OCI-LY3 (cell line): ENCODE data around the gene CTSE.

Experiments
- H2AFZ ChIP-seq: fragments of 200-600, 300-600 bp; shearing (Covaris generic); 2 replicates; pipeline ENCODE4 v1.6.0; 2014; ENCODE audit warnings: antibody characterized with exemption, low read depth, low read length
- H3K27ac ChIP-seq: fragments of 200-600, 300-600 bp; sonication (generic); 2 replicates; pipeline ENCODE4 v1.5.1; 2014; ENCODE audit warnings: mild to moderate bottlenecking, low read length, moderate library complexity, mixed read lengths
- H3K27me3 ChIP-seq: fragments of 200-600, 300-600 bp; sonication (generic); 2 replicates; pipeline ENCODE4 v1.6.1; 2014; ENCODE audit warnings: low read depth, low read length, mixed read lengths
- H3K36me3 ChIP-seq: fragments of 200-600, 300-600 bp; sonication (generic); replicated peaks from 2 replicates; pipeline ENCODE3; 2014; ENCODE audit warnings: low read depth, low read length, mixed read lengths
- H3K4me1 ChIP-seq: fragments of 300-600, 200-600 bp; sonication (generic); 2 replicates; pipeline ENCODE4 v1.6.1; 2014; ENCODE audit warnings: low read length, mixed read lengths
- H3K4me2 ChIP-seq: fragments of 200-600, 300-600 bp; sonication (generic); 2 replicates; pipeline ENCODE4 v1.6.1; 2014; ENCODE audit warnings: low read length, mixed read lengths
- H3K4me3 ChIP-seq: fragments of 300-600, 200-600 bp; sonication (generic); 2 replicates; pipeline ENCODE4 v1.5.1; 2014; ENCODE audit warnings: antibody characterized with exemption, mild to moderate bottlenecking, low read length, moderate library complexity
- H3K79me2 ChIP-seq: fragments of 300-600, 200-600 bp; shearing (Covaris generic); 2 replicates; pipeline ENCODE4 v1.6.1; 2014; ENCODE audit warnings: mild to moderate bottlenecking, low read length, mixed read lengths
- H3K9ac ChIP-seq: fragments of 300-600, 200-600 bp; shearing (Covaris generic); 2 replicates; pipeline ENCODE4 v1.6.0; 2014; ENCODE audit warnings: mild to moderate bottlenecking, low read length, moderate library complexity
- H3K9me3 ChIP-seq: fragments of 200-600, 300-600 bp; shearing (Covaris generic); 2 replicates; pipeline ENCODE4 v1.6.1; 2014; ENCODE audit warnings: low read length, mixed read lengths; ENCODE audit not compliant: insufficient read depth
- H4K20me1 ChIP-seq: fragments of 200-600, 300-600 bp; sonication (generic); 2 replicates; pipeline ENCODE4 v1.6.1; 2016; ENCODE audit warnings: low read length, mixed read lengths; ENCODE audit not compliant: insufficient read depth
- CTCF ChIP-seq: fragments of 200-600, 300-600 bp; sonication (generic); IDR thresholded peaks from 2 replicates; pipeline ENCODE4 v1.5.1; 2014; ENCODE audit warnings: antibody characterized with exemption, low read length, low read depth
- EZH2phosphoT487 ChIP-seq: fragments of 200-600 bp; shearing (Covaris generic); IDR thresholded peaks from 2 replicates; pipeline ENCODE4 v1.6.1; 2018; ENCODE audit warnings: antibody characterized with exemption, mixed run types, low read depth

The CTSE gene

GRCh38 chr1:206030191-206030590 lies 6.5 kb upstream of the CTSE start:
- TF ChIP-seq EZH2phosphoT487: no peak
- no peak for TF ChIP-seq CTCF
- no peaks in the 10 kb centered on the region for H4K20me1 ChIP-seq
- peak overlapping the region; percentile 3; the same call in 1 of the 2 replicates for H3K27ac ChIP-seq
- peaks cover 65% of the 10 kb centered on the region for H3K4me1 ChIP-seq
- no peak overlapping the region for H2AFZ ChIP-seq
- peaks cover 12% of the 10 kb centered on the region for H3K9me3 ChIP-seq
- peak overlapping the region; percentile 32 for H3K4me2 ChIP-seq
- peak overlapping the region; percentile 51 for H3K9ac ChIP-seq
- H3K36me3 ChIP-seq: peaks cover 12% of the 10 kb centered on the region
- H3K27me3 ChIP-seq: no peaks in the 10 kb centered on the region
- H3K79me2 ChIP-seq: peaks cover 57% of the 10 kb centered on the region
- H3K4me3 ChIP-seq: no peak overlapping the region

GRCh38 chr1:206029484-206029883 lies 5.8 kb upstream of the CTSE start:
- H3K27ac ChIP-seq: no peak overlapping the region
- TF ChIP-seq CTCF: no peak
- no peak for TF ChIP-seq EZH2phosphoT487
- H3K4me2 ChIP-seq: no peak overlapping the region
- no peaks in the 10 kb centered on the region for H4K20me1 ChIP-seq
- H2AFZ ChIP-seq: no peak overlapping the region
- no peak overlapping the region for H3K9ac ChIP-seq
- H3K36me3 ChIP-seq: peaks cover 12% of the 10 kb centered on the region
- no peak overlapping the region for H3K4me3 ChIP-seq
- no peaks in the 10 kb centered on the region for H3K27me3 ChIP-seq
- H3K4me1 ChIP-seq: peaks cover 61% of the 10 kb centered on the region
- H3K9me3 ChIP-seq: peaks cover 12% of the 10 kb centered on the region
- peaks cover 50% of the 10 kb centered on the region for H3K79me2 ChIP-seq

- peaks cover 20% of the 10 kb centered on the region for H3K4me1 ChIP-seq
- TF ChIP-seq EZH2phosphoT487 (no peak), CTCF (no peak)
- no peak overlapping the region for H3K9ac ChIP-seq
- H3K27ac ChIP-seq: no peak overlapping the region
- H3K4me3 ChIP-seq: no peak overlapping the region
- 0 out of 2 replicates have a peak, but pooled peaks cover 3% of the 10 kb centered on the region for H3K9me3 ChIP-seq
- H3K36me3 ChIP-seq: no peaks in the 10 kb centered on the region
- H3K79me2 ChIP-seq: peaks cover 9% of the 10 kb centered on the region
- H2AFZ ChIP-seq: no peak overlapping the region
- H4K20me1 ChIP-seq: no peaks in the 10 kb centered on the region
- no peaks in the 10 kb centered on the region for H3K27me3 ChIP-seq
- no peak overlapping the region for H3K4me2 ChIP-seq
These were observed 1.7 kb upstream of the CTSE start for GRCh38 chr1:206025283-206025820.

GRCh38 chr1:206022766-206023165 lies 929 bp downstream of the CTSE start:
- Histone ChIP-seq H3K36me3 (no peaks in the 10 kb centered on the region), H3K79me2 (no peaks in the 10 kb centered on the region), H3K4me1 (peaks cover 7% of the 10 kb centered on the region; the same call in 1 of the 2 replicates), H2AFZ (no peak overlapping the region), H3K9me3 (peaks cover 5% of the 10 kb centered on the region; the same call in 1 of the 2 replicates), H3K4me3 (no peak overlapping the region), H3K27ac (no peak overlapping the region), H3K9ac (no peak overlapping the region), H4K20me1 (no peaks in the 10 kb centered on the region), H3K27me3 (no peaks in the 10 kb centered on the region), H3K4me2 (no peak overlapping the region)
- TF ChIP-seq CTCF: no peak
- TF ChIP-seq EZH2phosphoT487: no peak
